ENCODE measurements around the gene GSG1L2. TPM values are rescaled to one million over a fixed set of nuclear protein-coding genes. Genes with fewer than 3 reads are reported as not detected.

The GSG1L2 gene
- total RNA-seq: not detected

DNA sequence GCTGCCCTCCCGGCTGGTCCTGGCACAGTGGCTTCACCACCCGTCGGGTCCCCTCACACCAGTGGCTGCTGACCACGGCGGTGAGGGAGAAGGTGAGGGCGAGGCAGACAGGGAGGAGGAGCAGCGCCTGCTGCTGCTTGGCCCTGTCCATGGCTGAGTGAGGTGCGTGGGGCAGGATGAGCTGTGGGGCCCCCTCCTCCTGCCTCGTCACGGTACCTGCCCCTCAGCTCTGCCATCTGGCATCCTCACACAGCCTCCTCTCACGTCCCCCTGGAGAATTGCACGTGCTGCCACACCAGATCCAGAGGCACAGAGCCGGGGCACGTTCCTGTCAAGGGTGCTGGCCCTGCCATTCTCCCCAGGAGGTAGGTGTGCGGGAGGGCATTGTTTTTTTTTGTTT is at the start of gene GSG1L2:
Gene GSG1L2, minus strand, starts transcription at position 159 of the 400 bp plus-strand sequence. Its CDS starts 8 bp downstream, at position 151.
- no peak for ATAC-seq
- intact Hi-C loops (cut with DNase I): no loop called here
- 49 to 58% methylated on average over 10 to 12 of the region's 15 CpGs for WGBS, 2 donors

GRCh38 chr17:9868552-9868951 is 46.7 kb upstream of the GSG1L2 start:
- no peaks in the 10 kb centered on the region for H3K36me3 ChIP-seq (replicated peaks in 1 of 2; ENCODE audit: insufficient read depth in 1 of 2, low read depth in 2 of 2)
- no peaks in the 10 kb centered on the region for H3K9me3 ChIP-seq
- TF ChIP-seq CTCF (IDR thresholded peaks at IDR 0.05): no peak
- TF ChIP-seq POLR2A (IDR thresholded peaks at IDR 0.05): no peak
- no peaks in the 10 kb centered on the region for H3K4me1 ChIP-seq
- ATAC-seq: no peak
- no peaks in the 10 kb centered on the region for H3K27me3 ChIP-seq
- no peak overlapping the region for H3K27ac ChIP-seq
- intact Hi-C loops (cut with DNase I): no loop called here
- DNase-seq: no peak
- 55 to 57% methylated on average over 3 of the region's 3 CpGs for WGBS, 2 donors
- H3K4me3 ChIP-seq: no peak overlapping the region

More for the DNA sequence above, at the start of gene GSG1L2:
- no peak for DNase-seq
- TF ChIP-seq CTCF (IDR thresholded peaks at IDR 0.05) (no peak), POLR2A (IDR thresholded peaks at IDR 0.05) (no peak)
- no peaks in the 10 kb centered on the region for H3K27me3 ChIP-seq
- H3K27ac ChIP-seq: no peak within 1 kb of the TSS
- H3K4me3 ChIP-seq: no peak within 1 kb of the TSS
- no peaks in the 10 kb centered on the region for H3K4me1 ChIP-seq
- H3K36me3 ChIP-seq (replicated peaks in 1 of 2; ENCODE audit: insufficient read depth in 1 of 2, low read depth in 2 of 2): no peaks in the 10 kb centered on the region
- no peaks in the 10 kb centered on the region for H3K9me3 ChIP-seq

GRCh38 chr17:9865586-9865985 is 43.7 kb upstream of the GSG1L2 start:
- intact Hi-C loops (cut with DNase I): no loop called here
- WGBS, 2 donors: 17 to 36% methylated on average over 1 of the region's 1 CpG
- Histone ChIP-seq H3K27ac (no peak overlapping the region), H3K4me1 (no peaks in the 10 kb centered on the region), H3K9me3 (no peaks in the 10 kb centered on the region), H3K27me3 (no peaks in the 10 kb centered on the region), H3K4me3 (no peak overlapping the region), H3K36me3 (replicated peaks in 1 of 2; ENCODE audit: insufficient read depth in 1 of 2, low read depth in 2 of 2) (no peaks in the 10 kb centered on the region)
- DNase-seq (no peak), ATAC-seq (no peak)
- TF ChIP-seq POLR2A (IDR thresholded peaks at IDR 0.05) (no peak), CTCF (IDR thresholded peaks at IDR 0.05) (no peak)

DNA sequence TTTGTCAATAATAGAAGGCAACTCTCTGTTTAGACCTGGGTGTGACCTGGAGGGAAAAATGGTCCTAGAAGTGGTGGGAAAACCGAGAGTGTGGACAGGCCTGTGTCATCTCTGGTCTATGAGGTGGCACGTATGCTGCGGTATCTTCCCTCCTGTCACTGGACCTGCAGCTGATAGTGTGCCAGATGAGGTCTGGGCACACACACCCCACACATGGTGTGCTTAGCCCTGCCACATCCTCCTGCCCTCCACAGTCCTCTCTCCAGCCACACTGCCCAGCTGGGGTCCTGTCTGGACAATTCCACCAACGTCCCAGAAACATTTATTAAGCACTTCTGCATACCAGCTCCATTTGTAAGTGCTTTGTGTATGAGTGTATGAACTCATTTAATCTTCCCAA is 41.1 kb upstream of the GSG1L2 start:
- no peak overlapping the region for H3K4me3 ChIP-seq
- no peaks in the 10 kb centered on the region for H3K36me3 ChIP-seq (replicated peaks in 1 of 2; ENCODE audit: insufficient read depth in 1 of 2, low read depth in 2 of 2)
- no peak for ATAC-seq
- intact Hi-C loops (cut with DNase I): no loop called here
- H3K4me1 ChIP-seq: no peaks in the 10 kb centered on the region
- TF ChIP-seq CTCF (IDR thresholded peaks at IDR 0.05) (no peak), POLR2A (IDR thresholded peaks at IDR 0.05) (no peak)
- peaks cover 0 to 8% (median 0%) of the 10 kb centered on the region in 3 donors for H3K9me3 ChIP-seq
- H3K27ac ChIP-seq: no peak overlapping the region
- DNase-seq: no peak
- no peaks in the 10 kb centered on the region for H3K27me3 ChIP-seq
- 39 to 65% methylated on average over 4 of the region's 4 CpGs for WGBS, 2 donors

- no peak overlapping the region for H3K27ac ChIP-seq
- H3K4me3 ChIP-seq: no peak overlapping the region
- no peaks in the 10 kb centered on the region for H3K27me3 ChIP-seq
- intact Hi-C loops (cut with DNase I): no loop called here
- H3K4me1 ChIP-seq: no peaks in the 10 kb centered on the region
- H3K36me3 ChIP-seq (replicated peaks in 1 of 2; ENCODE audit: insufficient read depth in 1 of 2, low read depth in 2 of 2): no peaks in the 10 kb centered on the region
- WGBS, 2 donors: 79 to 100% methylated on average over 1 of the region's 1 CpG
- TF ChIP-seq CTCF (IDR thresholded peaks at IDR 0.05): no peak
- no peak for TF ChIP-seq POLR2A (IDR thresholded peaks at IDR 0.05)
- peaks cover 0 to 10% (median 0%) of the 10 kb centered on the region in 3 donors for H3K9me3 ChIP-seq
- DNase-seq (no peak), ATAC-seq (no peak)
These were observed 40.3 kb upstream of the GSG1L2 start for GRCh38 chr17:9862220-9862619.
